ENCODE data around the gene EEIG1. TPM values are rescaled to one million over a fixed set of nuclear protein-coding genes. Genes with fewer than 3 reads are reported as not detected.

Gene EEIG1
- total RNA-seq, 1 donor: 20.6 TPM

- peak; percentile 92 for DNase-seq (ENCODE audit: insufficient read length, low spot score, missing footprints)
- Histone ChIP-seq H3K27ac (ENCODE audit: low read depth, low read length) (peak overlapping the region; percentile 93), H3K79me2 (ENCODE audit: insufficient read depth, low read length) (peaks cover 47% of the 10 kb centered on the region), H3K4me1 (ENCODE audit: insufficient read depth, low read length) (peaks cover 44% of the 10 kb centered on the region), H3K27me3 (ENCODE audit: insufficient read depth, low read length) (no peaks in the 10 kb centered on the region), H3K4me2 (ENCODE audit: insufficient read depth, low read length) (peak overlapping the region; percentile 97), H2AFZ (ENCODE audit: low read length) (no peak overlapping the region), H3K36me3 (ENCODE audit: insufficient read depth, low read length) (peaks cover 11% of the 10 kb centered on the region), H3K4me3 (ENCODE audit: insufficient read depth, low read length) (peak overlapping the region; percentile 98), H3K9me3 (ENCODE audit: low read depth, low read length) (no peaks in the 10 kb centered on the region), H4K20me1 (ENCODE audit: insufficient read depth, low read length) (peaks cover 14% of the 10 kb centered on the region)
- TF ChIP-seq CTCF (IDR thresholded peaks at IDR 0.05; ENCODE audit: extremely low read depth, low read depth, low read length): no peak
Measured at GRCh38 chr9:127935765-127936221, 45.0 kb downstream of the EEIG1 start.

GRCh38 chr9:127934986-127935385 is 45.8 kb downstream of the EEIG1 start:
- peak overlapping the region; percentile 97 for H3K4me2 ChIP-seq (ENCODE audit: insufficient read depth, low read length)
- TF ChIP-seq CTCF (IDR thresholded peaks at IDR 0.05; ENCODE audit: extremely low read depth, low read depth, low read length): no peak
- no peak overlapping the region for H2AFZ ChIP-seq (ENCODE audit: low read length)
- no peaks in the 10 kb centered on the region for H3K27me3 ChIP-seq (ENCODE audit: insufficient read depth, low read length)
- no peak overlapping the region for H3K4me3 ChIP-seq (ENCODE audit: insufficient read depth, low read length)
- peaks cover 11% of the 10 kb centered on the region for H3K36me3 ChIP-seq (ENCODE audit: insufficient read depth, low read length)
- peaks cover 15% of the 10 kb centered on the region for H4K20me1 ChIP-seq (ENCODE audit: insufficient read depth, low read length)
- no peak for DNase-seq (ENCODE audit: insufficient read length, low spot score, missing footprints)
- H3K79me2 ChIP-seq (ENCODE audit: insufficient read depth, low read length): peaks cover 47% of the 10 kb centered on the region
- peaks cover 51% of the 10 kb centered on the region for H3K4me1 ChIP-seq (ENCODE audit: insufficient read depth, low read length)
- H3K27ac ChIP-seq (ENCODE audit: low read depth, low read length): peak overlapping the region; percentile 93
- no peaks in the 10 kb centered on the region for H3K9me3 ChIP-seq (ENCODE audit: low read depth, low read length)

- Histone ChIP-seq H2AFZ (ENCODE audit: low read length) (no peak overlapping the region), H3K4me1 (ENCODE audit: insufficient read depth, low read length) (peaks cover 51% of the 10 kb centered on the region), H4K20me1 (ENCODE audit: insufficient read depth, low read length) (peaks cover 18% of the 10 kb centered on the region), H3K4me3 (ENCODE audit: insufficient read depth, low read length) (no peak overlapping the region), H3K4me2 (ENCODE audit: insufficient read depth, low read length) (no peak overlapping the region), H3K79me2 (ENCODE audit: insufficient read depth, low read length) (peaks cover 47% of the 10 kb centered on the region), H3K27me3 (ENCODE audit: insufficient read depth, low read length) (no peaks in the 10 kb centered on the region), H3K27ac (ENCODE audit: low read depth, low read length) (no peak overlapping the region), H3K36me3 (ENCODE audit: insufficient read depth, low read length) (peaks cover 11% of the 10 kb centered on the region), H3K9me3 (ENCODE audit: low read depth, low read length) (no peaks in the 10 kb centered on the region)
- TF ChIP-seq CTCF (IDR thresholded peaks at IDR 0.05; ENCODE audit: extremely low read depth, low read depth, low read length): peak; percentile 7
- DNase-seq (ENCODE audit: insufficient read length, low spot score, missing footprints): no peak
Measured at GRCh38 chr9:127934248-127934647, 46.5 kb downstream of the EEIG1 start.

GRCh38 chr9:127931092-127931881 is 49.5 kb downstream of the EEIG1 start:
- Histone ChIP-seq H2AFZ (ENCODE audit: low read length) (peak overlapping the region; percentile 77), H3K4me1 (ENCODE audit: insufficient read depth, low read length) (peaks cover 43% of the 10 kb centered on the region), H3K27me3 (ENCODE audit: insufficient read depth, low read length) (no peaks in the 10 kb centered on the region), H3K4me2 (ENCODE audit: insufficient read depth, low read length) (peak overlapping the region; percentile 92), H3K4me3 (ENCODE audit: insufficient read depth, low read length) (peak overlapping the region; percentile 76), H4K20me1 (ENCODE audit: insufficient read depth, low read length) (peaks cover 14% of the 10 kb centered on the region), H3K9me3 (ENCODE audit: low read depth, low read length) (no peaks in the 10 kb centered on the region), H3K79me2 (ENCODE audit: insufficient read depth, low read length) (peaks cover 29% of the 10 kb centered on the region), H3K36me3 (ENCODE audit: insufficient read depth, low read length) (peaks cover 11% of the 10 kb centered on the region), H3K27ac (ENCODE audit: low read depth, low read length) (peak overlapping the region; percentile 97)
- peak; percentile 95 for DNase-seq (ENCODE audit: insufficient read length, low spot score, missing footprints)
- no peak for TF ChIP-seq CTCF (IDR thresholded peaks at IDR 0.05; ENCODE audit: extremely low read depth, low read depth, low read length)
